Measurements from ENCODE around the gene RPS14.

RPS14 gene

GRCh38 chr5:150398722-150399523, 50.6 kb downstream of the RPS14 start:
- no peak for DNase-seq

- no peak for DNase-seq
Observed at GRCh38 chr5:150397782-150398721, 51.5 kb downstream of the RPS14 start.

- DNase-seq: no peak
Observed at GRCh38 chr5:150397146-150397781, 52.3 kb downstream of the RPS14 start.

- DNase-seq: no peak
Observed at GRCh38 chr5:150396267-150396666, 53.3 kb downstream of the RPS14 start.

- no peak for DNase-seq
Observed at GRCh38 chr5:150395688-150395975, 53.9 kb downstream of the RPS14 start.

GRCh38 chr5:150394912-150395687, 54.4 kb downstream of the RPS14 start:
- no peak for DNase-seq

- no peak for DNase-seq
Observed at GRCh38 chr5:150394131-150394530, 55.4 kb downstream of the RPS14 start.

GRCh38 chr5:150393096-150393645, 56.4 kb downstream of the RPS14 start:
- no peak for DNase-seq

GRCh38 chr5:150392680-150393079, 56.9 kb downstream of the RPS14 start:
- DNase-seq: no peak
